ENCODE results near the gene MT1HL1. TPM values are rescaled to one million over a fixed set of nuclear protein-coding genes. Genes with fewer than 3 reads are reported as not detected.

MT1HL1 gene
- total RNA-seq, 1 donor from 2014 or later: not detected

GRCh38 chr1:237035759-237036158 is 31.5 kb upstream of the MT1HL1 start:
- no peaks in the 10 kb centered on the region for H3K9me3 Mint-ChIP-seq
- H3K27me3 Mint-ChIP-seq (ENCODE audit: low read depth): peaks cover 12% of the 10 kb centered on the region
- no peak overlapping the region for H3K4me3 Mint-ChIP-seq (ENCODE audit: low read depth)
- no peaks in the 10 kb centered on the region for H3K4me1 Mint-ChIP-seq (ENCODE audit: low read depth)
- H3K36me3 Mint-ChIP-seq (ENCODE audit: low read depth): no peaks in the 10 kb centered on the region
- no peak overlapping the region for H3K27ac Mint-ChIP-seq
- no peak for DNase-seq (ENCODE audit: low spot score)
- intact Hi-C loops (cut with micrococcal nuclease): no loop called here

DNA sequence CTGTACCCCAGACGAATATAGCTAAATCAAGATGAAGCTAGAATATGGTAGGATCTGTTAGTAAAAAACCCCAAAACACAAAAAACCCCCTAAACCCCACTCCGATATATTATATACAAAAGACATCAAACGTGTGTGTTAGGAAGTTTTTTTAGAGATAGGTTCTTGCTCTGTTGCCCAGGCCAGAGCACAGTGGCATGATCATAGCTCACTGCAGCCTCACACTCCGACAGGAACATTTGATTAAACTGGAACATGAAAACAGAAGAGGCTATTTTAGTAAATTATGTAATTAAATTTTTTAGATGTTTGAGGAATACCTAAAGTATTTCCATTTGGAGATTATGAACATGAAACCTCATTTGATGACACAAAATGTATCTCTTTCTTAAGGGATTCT is 29.6 kb upstream of the MT1HL1 start:
- intact Hi-C loops (cut with micrococcal nuclease): no loop called here
- H3K9me3 Mint-ChIP-seq: no peaks in the 10 kb centered on the region
- no peak overlapping the region for H3K4me3 Mint-ChIP-seq (ENCODE audit: low read depth)
- H3K36me3 Mint-ChIP-seq (ENCODE audit: low read depth): no peaks in the 10 kb centered on the region
- H3K4me1 Mint-ChIP-seq (ENCODE audit: low read depth): no peaks in the 10 kb centered on the region
- peaks cover 3% of the 10 kb centered on the region for H3K27me3 Mint-ChIP-seq (ENCODE audit: low read depth)
- DNase-seq (ENCODE audit: low spot score): no peak
- no peak overlapping the region for H3K27ac Mint-ChIP-seq

DNA sequence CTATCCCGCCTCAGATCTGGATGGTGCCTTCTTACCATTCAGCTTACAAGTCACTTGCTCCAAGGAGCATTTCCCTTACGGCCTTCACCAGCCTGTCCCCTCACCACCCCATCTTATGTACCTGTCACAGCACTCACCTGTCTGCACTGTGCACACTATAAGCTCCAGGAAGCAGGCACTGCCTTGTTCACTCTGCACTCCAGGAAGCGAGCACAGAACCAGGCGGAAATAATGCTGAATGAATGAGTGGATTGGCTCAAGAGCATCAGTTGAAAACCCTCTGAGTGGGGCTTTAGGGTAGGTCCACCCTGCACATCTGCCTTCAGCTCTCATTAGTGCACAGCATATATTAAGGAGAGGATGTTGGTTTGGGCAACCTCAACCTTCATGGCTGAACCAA is 28.8 kb upstream of the MT1HL1 start:
- Mint-ChIP-seq H3K36me3 (ENCODE audit: low read depth) (no peaks in the 10 kb centered on the region), H3K9me3 (no peaks in the 10 kb centered on the region), H3K4me3 (ENCODE audit: low read depth) (no peak overlapping the region), H3K27ac (no peak overlapping the region), H3K4me1 (ENCODE audit: low read depth) (no peaks in the 10 kb centered on the region), H3K27me3 (ENCODE audit: low read depth) (no peaks in the 10 kb centered on the region)
- DNase-seq (ENCODE audit: low spot score): no peak
- intact Hi-C loops (cut with micrococcal nuclease): no loop called here

DNA sequence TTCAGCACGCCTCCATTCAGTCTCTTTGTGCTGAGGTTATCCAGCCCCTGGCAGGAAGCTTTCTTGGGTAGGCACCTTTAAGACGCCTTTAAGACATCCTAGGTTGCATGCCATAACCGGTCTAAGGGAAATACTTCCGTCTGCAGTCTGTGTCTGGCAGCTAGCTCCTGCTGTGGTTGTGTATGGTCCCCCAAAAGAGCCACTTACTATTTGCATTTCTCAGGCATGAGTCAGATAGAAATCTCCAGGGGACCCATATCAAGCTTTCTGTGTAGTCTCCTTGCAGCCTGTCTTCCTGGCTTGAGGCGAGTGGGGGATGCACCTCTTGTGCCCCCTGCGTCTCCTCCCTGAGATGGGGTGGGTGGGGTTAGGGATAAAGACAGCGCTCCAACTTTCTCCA is 27.8 kb upstream of the MT1HL1 start:
- Mint-ChIP-seq H3K27me3 (ENCODE audit: low read depth) (no peaks in the 10 kb centered on the region), H3K9me3 (no peaks in the 10 kb centered on the region), H3K4me3 (ENCODE audit: low read depth) (no peak overlapping the region), H3K36me3 (ENCODE audit: low read depth) (no peaks in the 10 kb centered on the region), H3K4me1 (ENCODE audit: low read depth) (no peaks in the 10 kb centered on the region), H3K27ac (no peak overlapping the region)
- no peak for DNase-seq (ENCODE audit: low spot score)
- intact Hi-C loops (cut with micrococcal nuclease): no loop called here

DNA sequence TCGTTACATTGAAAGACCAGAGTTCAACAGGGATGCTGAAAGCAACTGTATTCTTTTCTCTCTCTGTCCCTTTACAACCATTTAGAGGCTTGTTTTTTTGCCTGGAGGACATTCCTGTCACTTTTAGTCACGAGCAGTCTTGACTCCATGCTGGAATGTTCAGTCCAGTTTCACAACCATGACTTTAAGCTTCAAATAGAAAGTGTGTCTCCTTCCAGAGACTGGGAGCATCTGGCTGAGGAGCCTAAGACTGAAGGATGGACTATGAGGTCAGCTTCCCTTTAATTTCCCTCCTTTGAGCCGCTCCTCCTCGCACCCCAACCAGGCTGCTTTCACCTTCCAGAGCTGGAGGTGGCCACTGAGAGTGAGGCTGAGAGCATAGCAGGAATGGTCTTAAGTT is 27.2 kb upstream of the MT1HL1 start:
- Mint-ChIP-seq H3K27ac (no peak overlapping the region), H3K9me3 (no peaks in the 10 kb centered on the region), H3K4me1 (ENCODE audit: low read depth) (no peaks in the 10 kb centered on the region), H3K36me3 (ENCODE audit: low read depth) (no peaks in the 10 kb centered on the region), H3K4me3 (ENCODE audit: low read depth) (no peak overlapping the region), H3K27me3 (ENCODE audit: low read depth) (no peaks in the 10 kb centered on the region)
- intact Hi-C loops (cut with micrococcal nuclease): no loop called here
- DNase-seq (ENCODE audit: low spot score): no peak

- H3K4me1 Mint-ChIP-seq (ENCODE audit: low read depth): no peaks in the 10 kb centered on the region
- H3K9me3 Mint-ChIP-seq: peaks cover 5% of the 10 kb centered on the region
- intact Hi-C loops (cut with micrococcal nuclease): no loop called here
- no peak overlapping the region for H3K4me3 Mint-ChIP-seq (ENCODE audit: low read depth)
- no peak for DNase-seq (ENCODE audit: low spot score)
- H3K36me3 Mint-ChIP-seq (ENCODE audit: low read depth): no peaks in the 10 kb centered on the region
- no peak overlapping the region for H3K27ac Mint-ChIP-seq
- H3K27me3 Mint-ChIP-seq (ENCODE audit: low read depth): no peaks in the 10 kb centered on the region
Observed at GRCh38 chr1:237029850-237030535, 25.8 kb upstream of the MT1HL1 start.

GRCh38 chr1:237029240-237029639 is 25.0 kb upstream of the MT1HL1 start:
- H3K36me3 Mint-ChIP-seq (ENCODE audit: low read depth): no peaks in the 10 kb centered on the region
- DNase-seq (ENCODE audit: low spot score): no peak
- no peaks in the 10 kb centered on the region for H3K4me1 Mint-ChIP-seq (ENCODE audit: low read depth)
- H3K9me3 Mint-ChIP-seq: peaks cover 5% of the 10 kb centered on the region
- intact Hi-C loops (cut with micrococcal nuclease): no loop called here
- H3K27ac Mint-ChIP-seq: no peak overlapping the region
- no peaks in the 10 kb centered on the region for H3K27me3 Mint-ChIP-seq (ENCODE audit: low read depth)
- no peak overlapping the region for H3K4me3 Mint-ChIP-seq (ENCODE audit: low read depth)

- no peaks in the 10 kb centered on the region for H3K4me1 Mint-ChIP-seq (ENCODE audit: low read depth)
- H3K4me3 Mint-ChIP-seq (ENCODE audit: low read depth): no peak overlapping the region
- peaks cover 5% of the 10 kb centered on the region for H3K9me3 Mint-ChIP-seq
- no peaks in the 10 kb centered on the region for H3K36me3 Mint-ChIP-seq (ENCODE audit: low read depth)
- intact Hi-C loops (cut with micrococcal nuclease): no loop called here
- DNase-seq (ENCODE audit: low spot score): no peak
- H3K27ac Mint-ChIP-seq: no peak overlapping the region
- H3K27me3 Mint-ChIP-seq (ENCODE audit: low read depth): no peaks in the 10 kb centered on the region
Observed at GRCh38 chr1:237025358-237026074, 21.3 kb upstream of the MT1HL1 start.

DNA sequence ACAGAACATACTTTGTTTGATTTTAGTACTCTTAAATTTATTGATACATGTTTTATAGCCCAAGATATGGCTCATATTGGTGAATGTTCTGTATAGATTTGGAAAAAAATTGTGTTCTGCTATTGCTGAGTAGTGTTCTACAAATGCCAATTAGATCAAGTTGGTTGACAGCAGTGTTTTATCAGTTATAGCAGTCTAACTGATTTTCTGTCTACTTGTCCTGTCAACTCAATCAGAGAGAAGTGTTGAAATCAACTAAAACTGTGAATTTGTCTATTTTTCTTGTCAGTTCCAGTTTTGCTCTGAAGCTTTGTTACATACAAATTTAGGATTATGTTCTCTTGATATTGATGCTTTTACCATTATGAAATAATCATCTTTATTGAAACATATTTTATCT is 14.7 kb upstream of the MT1HL1 start:
- H3K36me3 Mint-ChIP-seq (ENCODE audit: low read depth): no peaks in the 10 kb centered on the region
- no peaks in the 10 kb centered on the region for H3K4me1 Mint-ChIP-seq (ENCODE audit: low read depth)
- H3K27ac Mint-ChIP-seq: no peak overlapping the region
- H3K4me3 Mint-ChIP-seq (ENCODE audit: low read depth): no peak overlapping the region
- no peaks in the 10 kb centered on the region for H3K9me3 Mint-ChIP-seq
- H3K27me3 Mint-ChIP-seq (ENCODE audit: low read depth): peaks cover 1% of the 10 kb centered on the region
- intact Hi-C loops (cut with micrococcal nuclease): no loop called here
- no peak for DNase-seq (ENCODE audit: low spot score)

DNA sequence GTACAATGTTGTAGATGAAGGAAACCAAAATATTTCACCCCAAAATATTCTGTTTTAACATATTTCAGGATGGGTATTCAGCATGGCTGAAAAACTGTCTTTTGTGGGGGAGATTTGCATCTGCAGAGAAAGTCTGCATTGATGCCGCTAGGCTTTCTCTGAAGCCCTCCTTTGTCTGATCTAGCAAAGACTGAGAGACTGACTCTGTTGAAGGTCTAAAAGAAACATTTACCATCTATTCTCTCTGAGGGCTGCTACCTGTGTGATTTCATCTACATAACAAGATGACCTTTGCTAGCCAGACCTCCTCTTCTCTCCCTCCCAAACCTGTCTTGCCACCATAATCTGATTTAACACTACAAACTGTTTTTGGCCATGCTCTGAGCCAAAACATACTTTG is 12.4 kb upstream of the MT1HL1 start:
- Mint-ChIP-seq H3K4me3 (ENCODE audit: low read depth) (no peak overlapping the region), H3K27ac (no peak overlapping the region), H3K9me3 (no peaks in the 10 kb centered on the region), H3K27me3 (ENCODE audit: low read depth) (peaks cover 1% of the 10 kb centered on the region), H3K36me3 (ENCODE audit: low read depth) (no peaks in the 10 kb centered on the region), H3K4me1 (ENCODE audit: low read depth) (no peaks in the 10 kb centered on the region)
- intact Hi-C loops (cut with micrococcal nuclease): no loop called here
- DNase-seq (ENCODE audit: low spot score): no peak

DNA sequence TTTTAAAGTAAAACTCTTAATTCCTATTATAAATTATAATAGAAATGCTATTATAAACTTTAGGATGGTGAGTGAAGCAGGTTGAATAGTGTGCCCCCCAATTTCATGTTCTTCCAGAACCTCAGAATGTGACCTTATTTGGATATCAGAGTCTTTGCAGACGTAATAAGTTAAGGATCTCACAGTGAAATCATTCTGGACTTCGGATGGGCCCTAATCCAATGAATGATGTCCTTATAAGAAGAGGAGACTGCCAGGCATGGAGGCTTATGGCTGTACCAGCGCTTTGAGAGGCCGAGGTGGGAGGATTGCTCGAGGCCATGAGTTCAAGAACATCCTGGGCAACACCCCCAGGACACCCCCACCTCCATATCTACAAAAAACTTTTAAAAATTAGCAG is 9.4 kb upstream of the MT1HL1 start:
- Mint-ChIP-seq H3K36me3 (ENCODE audit: low read depth) (no peaks in the 10 kb centered on the region), H3K4me3 (ENCODE audit: low read depth) (no peak overlapping the region), H3K9me3 (no peaks in the 10 kb centered on the region), H3K4me1 (ENCODE audit: low read depth) (no peaks in the 10 kb centered on the region), H3K27me3 (ENCODE audit: low read depth) (peaks cover 1% of the 10 kb centered on the region), H3K27ac (no peak overlapping the region)
- intact Hi-C loops (cut with micrococcal nuclease): no loop called here
- no peak for DNase-seq (ENCODE audit: low spot score)

DNA sequence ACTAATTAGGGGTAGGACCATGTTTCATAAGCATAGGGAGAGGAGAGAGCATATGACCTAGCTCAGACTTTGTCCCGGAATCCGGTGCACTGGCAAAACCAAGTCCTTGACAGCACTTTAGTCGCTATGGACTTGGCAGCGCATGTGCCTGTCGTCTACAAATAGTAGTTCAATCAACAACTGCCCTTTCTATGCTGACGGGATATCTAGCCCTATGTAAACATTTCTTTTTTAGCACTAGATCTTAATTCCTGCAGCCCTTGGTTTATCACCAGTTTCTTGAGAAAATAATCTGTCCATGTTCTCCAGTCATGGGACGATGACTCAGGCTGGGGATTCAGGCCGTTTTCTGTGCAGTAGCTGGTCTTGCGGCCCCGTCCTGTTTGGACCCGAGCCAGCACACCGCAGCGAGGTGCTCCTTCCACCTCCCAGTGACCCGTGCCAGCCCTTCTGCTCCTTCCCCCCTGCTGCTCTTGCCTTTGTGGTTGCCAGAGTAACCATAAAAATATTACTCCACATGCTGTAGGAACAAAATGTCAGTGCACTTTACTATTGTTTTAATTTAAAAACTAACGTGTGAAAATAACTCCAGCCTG is 8.6 kb upstream of the MT1HL1 start:
- intact Hi-C loops (cut with micrococcal nuclease): no loop called here
- Mint-ChIP-seq H3K36me3 (ENCODE audit: low read depth) (no peaks in the 10 kb centered on the region), H3K4me1 (ENCODE audit: low read depth) (no peaks in the 10 kb centered on the region), H3K27ac (no peak overlapping the region), H3K9me3 (no peaks in the 10 kb centered on the region), H3K27me3 (ENCODE audit: low read depth) (peaks cover under 1% of the 10 kb centered on the region), H3K4me3 (ENCODE audit: low read depth) (no peak overlapping the region)
- no peak for DNase-seq (ENCODE audit: low spot score)

DNA sequence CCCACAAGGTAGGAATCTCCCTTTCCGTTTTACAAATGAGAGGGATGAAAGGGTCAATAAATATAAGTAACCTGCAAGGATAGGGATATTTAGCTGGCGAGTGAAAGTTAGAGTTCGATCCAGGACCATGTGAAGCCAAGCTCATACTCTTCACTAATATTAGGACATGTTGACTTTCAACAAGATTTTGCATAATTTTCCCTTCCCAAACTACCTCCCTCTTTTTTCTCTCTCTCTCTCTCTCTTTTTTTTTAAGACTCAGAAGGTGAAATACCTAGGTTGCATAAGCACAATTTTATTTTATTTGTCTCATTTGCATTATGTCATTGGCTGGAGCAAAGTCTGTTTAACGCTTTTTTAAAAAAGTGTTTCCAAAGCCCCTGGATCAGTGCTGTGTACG is 8.1 kb upstream of the MT1HL1 start:
- no peak for DNase-seq (ENCODE audit: low spot score)
- Mint-ChIP-seq H3K9me3 (no peaks in the 10 kb centered on the region), H3K27ac (no peak overlapping the region), H3K36me3 (ENCODE audit: low read depth) (no peaks in the 10 kb centered on the region), H3K4me3 (ENCODE audit: low read depth) (no peak overlapping the region), H3K27me3 (ENCODE audit: low read depth) (no peaks in the 10 kb centered on the region), H3K4me1 (ENCODE audit: low read depth) (no peaks in the 10 kb centered on the region)
- intact Hi-C loops (cut with micrococcal nuclease): no loop called here
